ENCODE data around the gene HS3ST6.
"Not testable (repeated sequence)": the region's sequence is repeated elsewhere in the genome, so short reads cannot be mapped to it uniquely, and the experiment has no call there.

Gene HS3ST6

GRCh38 chr16:1945559-1946391 is 27.6 kb upstream of the HS3ST6 start:
- no peak overlapping the region for H3K4me3 ChIP-seq (ENCODE audit: low read length)
- H3K27me3 ChIP-seq (ENCODE audit: insufficient read depth, low read length) = no peaks in the 10 kb centered on the region; the same call in 1 of the 2 replicates
- no peaks in the 10 kb centered on the region for H3K4me1 ChIP-seq (ENCODE audit: insufficient read depth, low read length)
- 0 out of 2 replicates have a peak, but pooled peaks cover under 1% of the 10 kb centered on the region for H3K36me3 ChIP-seq (ENCODE audit: insufficient read depth, low read depth, low read length)
- H3K9me3 ChIP-seq (ENCODE audit: insufficient read depth, low read depth, low read length) = no peaks in the 10 kb centered on the region
- no peak overlapping the region for H3K9ac ChIP-seq (ENCODE audit: low read depth, low read length)
- no peak overlapping the region for H3K27ac ChIP-seq (ENCODE audit: low read length)

GRCh38 chr16:1944612-1945199 is 26.5 kb upstream of the HS3ST6 start:
- H3K9me3 ChIP-seq (ENCODE audit: insufficient read depth, low read depth, low read length) = no peaks in the 10 kb centered on the region
- H3K36me3 ChIP-seq (ENCODE audit: insufficient read depth, low read depth, low read length) = peaks cover 8% of the 10 kb centered on the region; the same call in 1 of the 2 replicates
- no peaks in the 10 kb centered on the region for H3K4me1 ChIP-seq (ENCODE audit: insufficient read depth, low read length)
- no peak overlapping the region; the same call in 1 of the 2 replicates for H3K9ac ChIP-seq (ENCODE audit: low read depth, low read length)
- no peaks in the 10 kb centered on the region; the same call in 1 of the 2 replicates for H3K27me3 ChIP-seq (ENCODE audit: insufficient read depth, low read length)
- no peak overlapping the region for H3K27ac ChIP-seq (ENCODE audit: low read length)
- H3K4me3 ChIP-seq (ENCODE audit: low read length) = no peak overlapping the region

- H3K4me1 ChIP-seq (ENCODE audit: insufficient read depth, low read length) = no peaks in the 10 kb centered on the region
- H3K27ac ChIP-seq (ENCODE audit: low read length) = no peak within 1 kb of the TSS
- peak within 1 kb of the TSS; percentile 87 for H3K4me3 ChIP-seq (ENCODE audit: low read length)
These were observed 24.9 kb upstream of the HS3ST6 start, which contains the start of gene MSRB1 for GRCh38 chr16:1942810-1943726. MSRB1 (minus strand) TSS chr16:1943199; CDS start chr16:1943156, 43 bp downstream.

GRCh38 chr16:1942047-1942809 is 24.0 kb upstream of the HS3ST6 start:
- peak overlapping the region; percentile 83; the same call in 1 of the 2 replicates for H3K9ac ChIP-seq (ENCODE audit: low read depth, low read length)
- H3K9me3 ChIP-seq (ENCODE audit: insufficient read depth, low read depth, low read length) = no peaks in the 10 kb centered on the region
- H3K27me3 ChIP-seq (ENCODE audit: insufficient read depth, low read length) = no peaks in the 10 kb centered on the region; the same call in 1 of the 2 replicates
- H3K4me3 ChIP-seq (ENCODE audit: low read length) = peak overlapping the region; percentile 87
- H3K27ac ChIP-seq (ENCODE audit: low read length) = no peak overlapping the region
- H3K36me3 ChIP-seq (ENCODE audit: insufficient read depth, low read depth, low read length) = peaks cover 21% of the 10 kb centered on the region; the same call in 1 of the 2 replicates
- H3K4me1 ChIP-seq (ENCODE audit: insufficient read depth, low read length) = no peaks in the 10 kb centered on the region

More at GRCh38 chr16:1942810-1943726, 24.9 kb upstream of the HS3ST6 start, which contains the start of gene MSRB1:
- peaks cover 17% of the 10 kb centered on the region; the same call in 1 of the 2 replicates for H3K36me3 ChIP-seq (ENCODE audit: insufficient read depth, low read depth, low read length)
- H3K27me3 ChIP-seq (ENCODE audit: insufficient read depth, low read length) = no peaks in the 10 kb centered on the region; the same call in 1 of the 2 replicates
- H3K9ac ChIP-seq (ENCODE audit: low read depth, low read length) = peak within 1 kb of the TSS; percentile 83
- H3K9me3 ChIP-seq (ENCODE audit: insufficient read depth, low read depth, low read length) = no peaks in the 10 kb centered on the region

- H3K4me1 ChIP-seq (ENCODE audit: insufficient read depth, low read length) = no peaks in the 10 kb centered on the region
- H3K27ac ChIP-seq (ENCODE audit: low read length) = no peak overlapping the region
- H3K4me3 ChIP-seq (ENCODE audit: low read length) = peak overlapping the region; percentile 87
- no peaks in the 10 kb centered on the region; the same call in 1 of the 2 replicates for H3K27me3 ChIP-seq (ENCODE audit: insufficient read depth, low read length)
- H3K36me3 ChIP-seq (ENCODE audit: insufficient read depth, low read depth, low read length) = peaks cover 21% of the 10 kb centered on the region; the same call in 1 of the 2 replicates
- no peaks in the 10 kb centered on the region for H3K9me3 ChIP-seq (ENCODE audit: insufficient read depth, low read depth, low read length)
- H3K9ac ChIP-seq (ENCODE audit: low read depth, low read length) = no peak overlapping the region
These were observed 23.2 kb upstream of the HS3ST6 start for GRCh38 chr16:1941162-1942046.

- H3K9me3 ChIP-seq (ENCODE audit: insufficient read depth, low read depth, low read length) = no peaks in the 10 kb centered on the region
- no peaks in the 10 kb centered on the region; the same call in 1 of the 2 replicates for H3K27me3 ChIP-seq (ENCODE audit: insufficient read depth, low read length)
- no peaks in the 10 kb centered on the region for H3K4me1 ChIP-seq (ENCODE audit: insufficient read depth, low read length)
- H3K9ac ChIP-seq (ENCODE audit: low read depth, low read length) = no peak overlapping the region
- H3K36me3 ChIP-seq (ENCODE audit: insufficient read depth, low read depth, low read length) = peaks cover 21% of the 10 kb centered on the region; the same call in 1 of the 2 replicates
- H3K4me3 ChIP-seq (ENCODE audit: low read length) = no peak overlapping the region
- no peak overlapping the region for H3K27ac ChIP-seq (ENCODE audit: low read length)
These were observed 22.3 kb upstream of the HS3ST6 start for GRCh38 chr16:1940273-1941161.

- not testable (repeated sequence) for H3K9me3 ChIP-seq (ENCODE audit: insufficient read depth, low read depth, low read length); H3K4me1 ChIP-seq (ENCODE audit: insufficient read depth, low read length); H3K27ac ChIP-seq (ENCODE audit: low read length); H3K27me3 ChIP-seq (ENCODE audit: insufficient read depth, low read length); H3K9ac ChIP-seq (ENCODE audit: low read depth, low read length); H3K4me3 ChIP-seq (ENCODE audit: low read length)
- H3K36me3 ChIP-seq (ENCODE audit: insufficient read depth, low read depth, low read length) = peaks cover 21% of the 10 kb centered on the region; the same call in 1 of the 2 replicates
These were observed 21.6 kb upstream of the HS3ST6 start for GRCh38 chr16:1939833-1940232.

- H3K4me1 ChIP-seq (ENCODE audit: insufficient read depth, low read length) = no peaks in the 10 kb centered on the region
- no peak overlapping the region for H3K4me3 ChIP-seq (ENCODE audit: low read length)
- no peaks in the 10 kb centered on the region for H3K9me3 ChIP-seq (ENCODE audit: insufficient read depth, low read depth, low read length)
- no peak overlapping the region for H3K27ac ChIP-seq (ENCODE audit: low read length)
- H3K27me3 ChIP-seq (ENCODE audit: insufficient read depth, low read length) = no peaks in the 10 kb centered on the region; the same call in 1 of the 2 replicates
- peaks cover 21% of the 10 kb centered on the region; the same call in 1 of the 2 replicates for H3K36me3 ChIP-seq (ENCODE audit: insufficient read depth, low read depth, low read length)
- H3K9ac ChIP-seq (ENCODE audit: low read depth, low read length) = no peak overlapping the region
These were observed 20.7 kb upstream of the HS3ST6 start for GRCh38 chr16:1938910-1939309.

- no peak overlapping the region for H3K9ac ChIP-seq (ENCODE audit: low read depth, low read length)
- H3K27ac ChIP-seq (ENCODE audit: low read length) = no peak overlapping the region
- no peaks in the 10 kb centered on the region for H3K9me3 ChIP-seq (ENCODE audit: insufficient read depth, low read depth, low read length)
- H3K27me3 ChIP-seq (ENCODE audit: insufficient read depth, low read length) = no peaks in the 10 kb centered on the region; the same call in 1 of the 2 replicates
- H3K4me3 ChIP-seq (ENCODE audit: low read length) = no peak overlapping the region
- H3K4me1 ChIP-seq (ENCODE audit: insufficient read depth, low read length) = no peaks in the 10 kb centered on the region
- peaks cover 21% of the 10 kb centered on the region; the same call in 1 of the 2 replicates for H3K36me3 ChIP-seq (ENCODE audit: insufficient read depth, low read depth, low read length)
These were observed 20.1 kb upstream of the HS3ST6 start for GRCh38 chr16:1938316-1938715.

All from iPS-20b (cell line).